AG04450 (cell line): ENCODE results near the gene TAF1D. TPM values are rescaled to one million over a fixed set of nuclear protein-coding genes. Genes with fewer than 3 reads are reported as not detected.
"Not testable (repeated sequence)": the region's sequence is repeated elsewhere in the genome, so short reads cannot be mapped to it uniquely, and the experiment has no call there.

ENCODE experiments used
- CTCF ChIA-PET: fragments of 300-600, 350-600 bp; formaldehyde crosslinking; extraction: SDS; loops from one replicate; lab custom pipeline; 2022; ENCODE audit warnings: antibody characterized with exemption, inconsistent platforms; lab: Charles Lee
- POLR2A ChIA-PET: fragments of 350-600 bp; formaldehyde crosslinking; extraction: SDS; loops from one replicate; lab custom pipeline; 2021; ENCODE audit warnings: antibody characterized with exemption, inconsistent platforms; lab: Yijun Ruan, JAX
- DNase-seq: peaks from one replicate; pipeline ENCODE4 v3.0.0-alpha.2; 2011; ENCODE audit warnings: low read depth, low spot score
- H3K27ac ChIP-seq: one replicate; pipeline ENCODE4 v1.5.1; 2012; ENCODE audit warnings: low read depth, low read length, control low read depth
- H3K27me3 ChIP-seq: one replicate; pipeline ENCODE4 v1.6.0; 2012; ENCODE audit warnings: low read length; ENCODE audit not compliant: control insufficient read depth, insufficient read depth
- H3K4me3 ChIP-seq: 2 replicates; pipeline ENCODE4 v1.5.1; 2011; ENCODE audit warnings: mild to moderate bottlenecking, low read depth, low read length, control low read depth
- H3K9me3 ChIP-seq: 2 replicates; pipeline ENCODE4 v1.5.1; 2012; ENCODE audit warnings: low read length; ENCODE audit not compliant: control insufficient read depth, insufficient read depth
- CTCF ChIP-seq: IDR thresholded peaks from 2 replicates; pipeline ENCODE4 v1.5.1; 2011; ENCODE audit warnings: low read depth, low read length, control low read depth, inconsistent platforms
- polyA plus RNA-seq: library from polyadenylated mRNA; depleted of rRNA; stranded (reverse); fragments of >200 nt; gene quantifications from 2 replicates; pipeline ENCODE4 v1.2.3, GENCODE V29; 2011

Gene TAF1D
- polyA plus RNA-seq, 1 experiment, result 151 TPM

- TF ChIP-seq CTCF, result no peak
- Histone ChIP-seq H3K9me3 (peaks cover 3% of the 10 kb centered on the region; the same call in 1 of the 2 replicates), H3K27me3 (no peaks in the 10 kb centered on the region), H3K27ac (no peak overlapping the region), H3K4me3 (no peak overlapping the region)
- no peak for DNase-seq
- CTCF ChIA-PET, result no interaction called here
- POLR2A ChIA-PET, result no interaction called here
These were observed 11.9 kb upstream of the TAF1D start for GRCh38 chr11:93753241-93753640.

- Histone ChIP-seq H3K27me3 (no peaks in the 10 kb centered on the region), H3K4me3 (no peak overlapping the region), H3K27ac (no peak overlapping the region), H3K9me3 (no peaks in the 10 kb centered on the region)
- TF ChIP-seq CTCF, result no peak
- ChIA-PET POLR2A (interaction anchor here (1.2 kb wide), 1 partner anchor 9 kb away, joined by 3 read pairs; the partner anchor contains the start of genes C11orf54 and TAF1D), CTCF (no interaction called here)
- no peak for DNase-seq
These were observed 9.7 kb upstream of the TAF1D start for GRCh38 chr11:93751001-93751400.

DNA sequence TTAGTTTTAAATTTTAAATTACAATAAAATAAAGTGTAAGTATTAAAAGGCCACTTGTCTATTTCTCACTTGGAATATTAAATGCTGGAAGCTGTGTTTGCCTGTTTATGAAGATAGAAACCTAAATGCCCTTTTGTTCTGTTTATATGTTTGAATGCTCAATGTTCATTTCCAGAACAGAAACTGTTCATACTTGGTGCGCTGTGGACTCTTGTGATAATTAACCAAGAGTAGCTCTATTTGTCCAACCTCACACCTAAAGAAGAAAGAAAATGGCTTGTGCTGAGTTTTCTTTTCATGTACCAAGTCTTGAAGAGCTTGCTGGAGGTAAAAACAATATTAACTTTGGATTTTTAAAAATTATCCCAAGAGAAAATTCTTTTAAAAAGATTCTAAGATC lies 5.8 kb upstream of the TAF1D start:
- Histone ChIP-seq H3K4me3 (no peak overlapping the region), H3K27me3 (no peaks in the 10 kb centered on the region), H3K9me3 (no peaks in the 10 kb centered on the region), H3K27ac (no peak overlapping the region)
- no peak for TF ChIP-seq CTCF
- CTCF ChIA-PET, result no interaction called here
- POLR2A ChIA-PET, result no interaction called here
- DNase-seq, result no peak

- POLR2A ChIA-PET, result no interaction called here
These were observed 4.8 kb upstream of the TAF1D start for GRCh38 chr11:93746101-93746500.

GRCh38 chr11:93745005-93745755 lies 3.9 kb upstream of the TAF1D start:
- H3K27me3 ChIP-seq, H3K9me3 ChIP-seq, POLR2A ChIA-PET, H3K27ac ChIP-seq, H3K4me3 ChIP-seq, DNase-seq, CTCF ChIA-PET: not testable (repeated sequence)

More at GRCh38 chr11:93746101-93746500, 4.8 kb upstream of the TAF1D start:
- no peak for TF ChIP-seq CTCF
- no peak overlapping the region for H3K27ac ChIP-seq
- CTCF ChIA-PET, result no interaction called here
- H3K27me3 ChIP-seq, result no peaks in the 10 kb centered on the region
- no peaks in the 10 kb centered on the region; the same call in 1 of the 2 replicates for H3K9me3 ChIP-seq
- H3K4me3 ChIP-seq, result no peak overlapping the region
- no peak for DNase-seq
